ENCODE data around the gene NUS1. TPM values are rescaled to one million over a fixed set of nuclear protein-coding genes. Genes with fewer than 3 reads are reported as not detected.
"Not testable (repeated sequence)": the region's sequence is repeated elsewhere in the genome, so short reads cannot be mapped to it uniquely, and the experiment has no call there.

NUS1 gene
- total RNA-seq, 1 donor from 2014 or later = 33.8 TPM

- no peak overlapping the region for H3K4me3 ChIP-seq (ENCODE audit: low read depth, low read length)
- no peak for DNase-seq (ENCODE audit: low read depth)
These were observed 11.9 kb downstream of the NUS1 start for GRCh38 chr6:117687021-117687648.

GRCh38 chr6:117689584-117689983 is 14.3 kb downstream of the NUS1 start:
- DNase-seq (ENCODE audit: low read depth); H3K36me3 ChIP-seq (ENCODE audit: control insufficient read depth, insufficient read depth, low read length); H3K27me3 ChIP-seq (ENCODE audit: control insufficient read depth, insufficient read depth, low read length); H3K4me3 ChIP-seq (ENCODE audit: low read depth, low read length): not testable (repeated sequence)

More at GRCh38 chr6:117687021-117687648, 11.9 kb downstream of the NUS1 start:
- no peak for TF ChIP-seq CTCF (IDR thresholded peaks at IDR 0.05; ENCODE audit: insufficient read depth, low read length, poor library complexity, severe bottlenecking)
- H3K27me3 ChIP-seq (ENCODE audit: control insufficient read depth, insufficient read depth, low read length) = no peaks in the 10 kb centered on the region
- no peaks in the 10 kb centered on the region for H3K36me3 ChIP-seq (ENCODE audit: control insufficient read depth, insufficient read depth, low read length)

- Histone ChIP-seq H3K27me3 (ENCODE audit: control insufficient read depth, insufficient read depth, low read length) (no peaks in the 10 kb centered on the region), H3K36me3 (ENCODE audit: control insufficient read depth, insufficient read depth, low read length) (no peaks in the 10 kb centered on the region), H3K4me3 (ENCODE audit: low read depth, low read length) (no peak overlapping the region)
- TF ChIP-seq CTCF (IDR thresholded peaks at IDR 0.05; ENCODE audit: insufficient read depth, low read length, poor library complexity, severe bottlenecking) = no peak
- DNase-seq (ENCODE audit: low read depth) = no peak
These were observed 31.2 kb downstream of the NUS1 start for GRCh38 chr6:117706504-117706903.

GRCh38 chr6:117706936-117707509 is 31.8 kb downstream of the NUS1 start:
- not testable (repeated sequence) for H3K36me3 ChIP-seq (ENCODE audit: control insufficient read depth, insufficient read depth, low read length)

GRCh38 chr6:117711369-117711768 is 36.1 kb downstream of the NUS1 start:
- Histone ChIP-seq H3K4me3 (ENCODE audit: low read depth, low read length) (no peak overlapping the region), H3K27me3 (ENCODE audit: control insufficient read depth, insufficient read depth, low read length) (no peaks in the 10 kb centered on the region), H3K36me3 (ENCODE audit: control insufficient read depth, insufficient read depth, low read length) (no peaks in the 10 kb centered on the region)
- no peak for TF ChIP-seq CTCF (IDR thresholded peaks at IDR 0.05; ENCODE audit: insufficient read depth, low read length, poor library complexity, severe bottlenecking)
- DNase-seq (ENCODE audit: low read depth) = no peak

More at GRCh38 chr6:117706936-117707509, 31.8 kb downstream of the NUS1 start:
- H3K27me3 ChIP-seq (ENCODE audit: control insufficient read depth, insufficient read depth, low read length); DNase-seq (ENCODE audit: low read depth); H3K4me3 ChIP-seq (ENCODE audit: low read depth, low read length): not testable (repeated sequence)

- Histone ChIP-seq H3K36me3 (ENCODE audit: control insufficient read depth, insufficient read depth, low read length) (no peaks in the 10 kb centered on the region), H3K4me3 (ENCODE audit: low read depth, low read length) (no peak overlapping the region), H3K27me3 (ENCODE audit: control insufficient read depth, insufficient read depth, low read length) (no peaks in the 10 kb centered on the region)
- TF ChIP-seq CTCF (IDR thresholded peaks at IDR 0.05; ENCODE audit: insufficient read depth, low read length, poor library complexity, severe bottlenecking) = no peak
- no peak for DNase-seq (ENCODE audit: low read depth)
These were observed 43.6 kb downstream of the NUS1 start for GRCh38 chr6:117718895-117719294.

- H3K36me3 ChIP-seq (ENCODE audit: control insufficient read depth, insufficient read depth, low read length); H3K27me3 ChIP-seq (ENCODE audit: control insufficient read depth, insufficient read depth, low read length); DNase-seq (ENCODE audit: low read depth); H3K4me3 ChIP-seq (ENCODE audit: low read depth, low read length): not testable (repeated sequence)
These were observed 46.3 kb downstream of the NUS1 start for GRCh38 chr6:117721520-117721919.
